K562 (cell line): ENCODE measurements around the gene TYW1B. TPM values are rescaled to one million over a fixed set of nuclear protein-coding genes. Genes with fewer than 3 reads are reported as not detected.
A peak's percentile ranks its signal among the peaks of the same experiment; 100 is the strongest.
"Not testable (repeated sequence)": the region's sequence is repeated elsewhere in the genome, so short reads cannot be mapped to it uniquely, and the experiment has no call there.

Source experiments
- ATAC-seq: fragments of 200-7000 bp; cut with Tn5 transposase; 3 replicates; pipeline ENCODE4 v1.9.1; 2020; ENCODE audit warnings: moderate library complexity
- BruUV-seq: library from RNA; stranded (reverse); fragments of 400-500 nt; replicated peaks from 2 replicates; lab custom pipeline; 2021; lab: Mats Ljungman, UMichigan
- CTCF ChIA-PET: fragments of 300-600 bp; formaldehyde crosslinking; extraction: SDS; loops from one replicate; lab custom pipeline; 2021; ENCODE audit warnings: low intra/inter-chr PET ratio; lab: Yijun Ruan, JAX
- POLR2A ChIA-PET: fragments of 300-600, 350-650 bp; sonication (Branson Sonifier 250); formaldehyde crosslinking; extraction: SDS; loops from one replicate; lab custom pipeline; 2021; ENCODE audit warnings: antibody characterized with exemption, inconsistent platforms; lab: Yijun Ruan, JAX
- DNase-seq, 4 experiments: peaks; one replicate each; pipeline versions ENCODE4 v3.0.0 to v3.0.0-alpha.2; 2011 to 2018; ENCODE audit warnings: low spot score in 3 of 4, mixed read lengths in 3 of 4; ENCODE audit errors: extremely low read depth in 1 of 4
- FAIRE-seq: peaks from 2 replicates; lab custom pipeline; 2011; peaks lifted over from hg19 to GRCh38; lab: Jason Lieb, UNC
- H2AFZ ChIP-seq: 2 replicates; pipeline ENCODE4 v1.6.0; 2011; ENCODE audit warnings: low read depth, low read length, control low read depth, inconsistent platforms
- H3K27ac ChIP-seq: fragments of 200-600 bp; 3 replicates; pipeline ENCODE4 v1.8.0; 2011; ENCODE audit warnings: low read depth, mild to moderate bottlenecking, control low read depth, inconsistent platforms, low read length, moderate library complexity, mixed read lengths; ENCODE audit errors: extremely low read depth
- H3K27me3 ChIP-seq, 2 experiments: fragments of 300-600 bp in 1 of 2; 2 replicates in 1 of 2; 3 replicates in 1 of 2; pipeline versions ENCODE4 v1.6.0 to v1.8.0; 2011; ENCODE audit warnings: inconsistent platforms in 2 of 2, low read length in 2 of 2, mild to moderate bottlenecking in 1 of 2, mixed read lengths in 1 of 2, moderate library complexity in 1 of 2; ENCODE audit not compliant: control insufficient read depth in 2 of 2, insufficient read depth in 2 of 2
- H3K36me3 ChIP-seq: fragments of 300-600 bp; 3 replicates; pipeline ENCODE4 v1.8.0; 2011; ENCODE audit warnings: mild to moderate bottlenecking, low read length, inconsistent platforms; ENCODE audit not compliant: control insufficient read depth, insufficient read depth
- H3K4me1 ChIP-seq, 2 experiments: fragments of 200-600 bp in 1 of 2; replicated peaks in 1 of 2; 2 replicates in 1 of 2; 3 replicates in 1 of 2; pipeline versions ENCODE4 v1.5.1 to v1.8.0; 2011; ENCODE audit warnings: inconsistent platforms in 2 of 2, low read length in 2 of 2, mild to moderate bottlenecking in 1 of 2, mixed read lengths in 1 of 2, moderate library complexity in 1 of 2; ENCODE audit not compliant: control insufficient read depth in 2 of 2, insufficient read depth in 2 of 2
- H3K4me2 ChIP-seq: 2 replicates; pipeline ENCODE4 v1.6.1; 2011; ENCODE audit warnings: low read length, control low read depth, inconsistent platforms, mixed read lengths; ENCODE audit not compliant: insufficient read depth
- H3K4me3 ChIP-seq: fragments of 200-600 bp; sonication (generic), shearing (Covaris generic); 2 replicates; pipeline ENCODE4 v1.5.1; 2016; ENCODE audit warnings: control low read depth, inconsistent platforms
- H3K79me2 ChIP-seq: fragments of 200-600 bp; 3 replicates; pipeline ENCODE4 v1.8.0; 2011; ENCODE audit warnings: low read length, inconsistent platforms; ENCODE audit not compliant: control insufficient read depth, insufficient read depth
- H3K9ac ChIP-seq, 2 experiments: 2 replicates each; pipeline versions ENCODE4 v1.6.0 to v1.6.1; 2011; ENCODE audit warnings: low read depth in 2 of 2, low read length in 2 of 2, control low read depth in 1 of 2, inconsistent platforms in 1 of 2, mild to moderate bottlenecking in 1 of 2, mixed read lengths in 1 of 2; ENCODE audit not compliant: insufficient read depth in 1 of 2
- H3K9me1 ChIP-seq: one replicate; pipeline ENCODE4 v1.6.0; 2011; ENCODE audit warnings: inconsistent platforms, mild to moderate bottlenecking, low read length, moderate library complexity; ENCODE audit not compliant: control insufficient read depth, insufficient read depth
- H3K9me3 ChIP-seq: replicated peaks from 2 replicates; pipeline ENCODE4 v1.5.1; 2011; ENCODE audit warnings: low read depth, low read length, inconsistent platforms; ENCODE audit not compliant: control insufficient read depth, insufficient read depth
- H4K20me1 ChIP-seq: replicated peaks from 2 replicates; pipeline ENCODE4 v1.6.1; 2011; ENCODE audit warnings: low read length, inconsistent platforms, mixed read lengths; ENCODE audit not compliant: control insufficient read depth, insufficient read depth
- CEBPB ChIP-seq: fragments of 450-650 bp; IDR thresholded peaks from 2 replicates; pipeline ENCODE4 v1.6.1; 2016; ENCODE audit warnings: missing genetic modification characterization, missing compliant biosample characterization
- WGBS: fragments of 100-300 bp; shearing (Covaris generic); methylation state at CpG from one replicate; pipeline ENCODE4 v1.1.6; 2016; ENCODE audit warnings: low coverage, mixed read lengths; ENCODE audit not compliant: insufficient coverage; ENCODE audit errors: missing lambda C conversion rate; 5-methylcytosine and 5-hydroxymethylcytosine counted together
- in situ Hi-C: fragments of 300-500 bp; cut with MboI; formaldehyde crosslinking; loops from 4 replicates; pipeline ENCODE4 v1.15.0; 2018; ENCODE audit warnings: inconsistent platforms, mixed read lengths
- intact Hi-C: fragments of 100-400 bp; cut with micrococcal nuclease; formaldehyde crosslinking; loops from 2 replicates; pipeline ENCODE4 v1.14.2; 2022
- polyA plus RNA-seq, 8 experiments: library from polyadenylated mRNA; depleted of rRNA in 4 of 8; stranded (reverse) in 5 of 8; unstranded in 3 of 8; fragments of >200 nt; fragmentation: Nextera tagmentation in 2 of 8; fragmentation: Illumina TruSeq in 1 of 8; extraction: Ambion mirVana in 2 of 8; extraction: Trizol in 1 of 8; gene quantifications; 2 replicates each; pipeline versions ENCODE4 v1.2.1 to v1.2.3, GENCODE V29; 2011 to 2014; ENCODE audit warnings: inconsistent platforms in 1 of 8, missing spikeins in 1 of 8
- total RNA-seq, 7 experiments: library from RNA; depleted of rRNA in 6 of 7; stranded (reverse); fragments of >200 nt in 6 of 7; fragmentation: Illumina TruSeq in 2 of 7; extraction: Trizol in 2 of 7; gene quantifications; 2 replicates each; pipeline versions ENCODE4 v1.2.1 to v1.2.3, GENCODE V29; 2011 to 2021; ENCODE audit warnings: low replicate concordance in 1 of 7

The TYW1B gene
- total and polyA plus RNA-seq, 9 of the 15 experiments (the other 6 are each of a cell fraction or from before 2014, with no cell fraction given) = 5.8 to 14.7 (median 9.8) TPM

- H4K20me1 ChIP-seq, H3K9ac ChIP-seq, intact Hi-C loops, H3K4me2 ChIP-seq, CTCF ChIA-PET, DNase-seq, H3K9me3 ChIP-seq, H3K79me2 ChIP-seq, ATAC-seq, FAIRE-seq, H3K27ac ChIP-seq, H3K9me1 ChIP-seq, POLR2A ChIA-PET, H3K4me3 ChIP-seq, H2AFZ ChIP-seq, in situ Hi-C loops, H3K27me3 ChIP-seq, BruUV-seq: not testable (repeated sequence)
- peaks cover 12 to 13% of the 10 kb centered on the region in 2 experiments; a peak in 3 of 5 replicates for H3K4me1 ChIP-seq
- peak; percentile 56; the same call in 1 of the 2 replicates for TF ChIP-seq CEBPB (tag)
- H3K36me3 ChIP-seq = peaks cover 37% of the 10 kb centered on the region; the same call in 2 of the 3 replicates
- 92% methylated on average over 7 of the region's 7 CpGs for WGBS
Measured at GRCh38 chr7:72810437-72810836, 17.6 kb downstream of the TYW1B start.

DNA sequence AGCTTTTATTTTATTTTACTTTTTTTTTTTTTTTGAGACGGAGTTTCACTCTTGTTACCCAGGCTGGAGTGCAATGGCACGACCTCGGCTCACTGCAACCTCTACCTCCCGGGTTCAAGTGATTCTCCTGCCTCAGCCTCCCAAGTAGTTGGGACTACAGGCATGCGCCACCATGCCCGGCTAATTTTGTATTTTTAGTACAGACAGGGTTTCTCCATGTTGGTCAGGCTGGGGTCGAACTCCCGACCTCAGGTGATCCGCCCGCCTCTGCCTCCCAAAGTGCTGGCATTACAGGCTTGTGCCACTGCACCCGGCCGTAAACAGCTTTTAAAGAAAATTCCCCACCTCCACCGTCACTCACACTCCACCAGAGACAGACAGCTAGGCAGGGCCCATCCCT is 19.5 kb downstream of the TYW1B start:
- H3K9ac ChIP-seq, H3K4me2 ChIP-seq, DNase-seq, H4K20me1 ChIP-seq, H3K27me3 ChIP-seq, H3K79me2 ChIP-seq, BruUV-seq, intact Hi-C loops, H3K4me3 ChIP-seq, H3K9me1 ChIP-seq, H2AFZ ChIP-seq, H3K9me3 ChIP-seq, CTCF ChIA-PET, FAIRE-seq, ATAC-seq, H3K27ac ChIP-seq, in situ Hi-C loops: not testable (repeated sequence)
- H3K36me3 ChIP-seq = peaks cover 40% of the 10 kb centered on the region; the same call in 2 of the 3 replicates
- POLR2A ChIA-PET = interaction anchor here (1.0 kb wide), 1 partner anchor 8 kb away, joined by 3 read pairs; no protein-coding TSS in a partner anchor
- H3K4me1 ChIP-seq = peaks cover 17 to 19% of the 10 kb centered on the region in 2 experiments; a peak in 4 of 5 replicates
- 92% methylated on average over 12 of the region's 13 CpGs for WGBS

DNA sequence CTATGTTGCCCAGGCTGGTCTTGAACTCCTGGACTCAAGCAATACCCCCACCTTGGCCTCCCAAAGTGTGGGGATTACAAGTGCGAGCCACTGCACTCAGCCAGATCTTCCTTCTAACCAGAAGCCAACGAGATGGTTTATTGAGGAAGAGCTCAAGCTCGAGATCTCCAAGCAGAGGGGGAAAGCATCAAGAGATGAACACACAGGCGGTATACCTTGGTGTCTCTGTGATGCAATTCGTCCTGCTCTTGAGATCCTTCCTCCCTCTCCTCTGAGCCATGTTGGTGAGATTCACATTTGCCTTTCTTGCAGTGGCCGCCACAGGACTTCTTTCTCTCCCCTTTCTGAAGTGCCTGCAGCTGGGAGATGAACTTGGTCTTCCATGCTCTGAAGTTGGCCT is 21.1 kb downstream of the TYW1B start:
- FAIRE-seq = peak; percentile 65
- H3K9me1 ChIP-seq, DNase-seq, in situ Hi-C loops, H3K4me3 ChIP-seq, CTCF ChIA-PET, POLR2A ChIA-PET, H4K20me1 ChIP-seq, H3K9ac ChIP-seq, ATAC-seq, H2AFZ ChIP-seq, H3K79me2 ChIP-seq, intact Hi-C loops, H3K9me3 ChIP-seq, H3K27me3 ChIP-seq, H3K4me2 ChIP-seq: not testable (repeated sequence)
- BruUV-seq = TSS peak; percentile 15
- Histone ChIP-seq H3K27ac (peak overlapping the region; percentile 72; the same call in 2 of the 3 replicates), H3K4me1 (peaks cover 17 to 19% of the 10 kb centered on the region in 2 experiments; a peak in 4 of 5 replicates), H3K36me3 (peaks cover 40% of the 10 kb centered on the region; the same call in 2 of the 3 replicates)
- 73% methylated on average over 6 of the region's 6 CpGs for WGBS
